T-helper 17 cell (primary cell): ENCODE data around the gene FAR2. TPM values are rescaled to one million over a fixed set of nuclear protein-coding genes. Genes with fewer than 3 reads are reported as not detected.
"Not testable (repeated sequence)": the region's sequence is repeated elsewhere in the genome, so short reads cannot be mapped to it uniquely, and the experiment has no call there.

ENCODE experiments used
- ATAC-seq: fragments of 150-1000 bp; cut with Tn5 transposase; 2 replicates; pipeline ENCODE4 v1.10.0; 2021; ENCODE audit warnings: mild to moderate bottlenecking, moderate library complexity
- DNase-seq, 3 donors: peaks; one replicate each; pipeline versions ENCODE4 v3.0.0 to v3.0.0-alpha.2; 2020 to 2021
- H3K9me3 ChIP-seq: one replicate; pipeline ENCODE4 v1.7.0; 2013; ENCODE audit warnings: low read length, mild to moderate bottlenecking; ENCODE audit not compliant: control insufficient read depth, poor library complexity, severe bottlenecking
- H3K27ac Mint-ChIP-seq: one replicate; pipeline ENCODE4 v1.8.0; 2022; ENCODE audit warnings: mild to moderate bottlenecking, moderate library complexity, mixed read lengths
- H3K27me3 Mint-ChIP-seq: one replicate; pipeline ENCODE4 v1.8.0; 2022; ENCODE audit warnings: mixed read lengths
- H3K36me3 Mint-ChIP-seq: one replicate; pipeline ENCODE4 v1.8.0; 2022; ENCODE audit warnings: low read depth, mixed read lengths
- H3K4me1 Mint-ChIP-seq: one replicate; pipeline ENCODE4 v1.8.0; 2022; ENCODE audit warnings: mild to moderate bottlenecking, mixed read lengths
- H3K4me3 Mint-ChIP-seq: one replicate; pipeline ENCODE4 v1.8.0; 2022; ENCODE audit warnings: mild to moderate bottlenecking, moderate library complexity, mixed read lengths
- total RNA-seq, 4 donors: library from RNA in 2 of 4; stranded (reverse) in 2 of 4; gene quantifications; one replicate each; pipeline ENCODE4 v1.2.3 and lab custom pipeline; 2022 to 2026

FAR2 gene
- total RNA-seq (1 to 10 TPM; 6.6 to 8.5 TPM), total RNA-seq (lab: John Stamatoyannopoulos, UW) (12.1 to 15.6 reads per million in 2 donors)

- Mint-ChIP-seq H3K4me1 (peaks cover 22% of the 10 kb centered on the region), H3K27ac (peak within 1 kb of the TSS; percentile 90), H3K36me3 (peaks cover 5% of the 10 kb centered on the region), H3K27me3 (no peaks in the 10 kb centered on the region), H3K4me3 (peak within 1 kb of the TSS; percentile 95)
- no peaks in the 10 kb centered on the region for H3K9me3 ChIP-seq
- ATAC-seq (peak; percentile 85), DNase-seq (peak; percentile 27 to 35 (median 31))
Observed at GRCh38 chr12:29148911-29149690, at the start of gene FAR2. Gene FAR2, plus strand, starts transcription at chr12:29149278. Its CDS starts 121,172 bp downstream, at chr12:29270450.

- Mint-ChIP-seq H3K4me3 (peak overlapping the region; percentile 22), H3K27ac (peak overlapping the region; percentile 92), H3K27me3 (no peaks in the 10 kb centered on the region), H3K36me3 (no peaks in the 10 kb centered on the region), H3K4me1 (peaks cover 24% of the 10 kb centered on the region)
- no peak for DNase-seq
- ATAC-seq, result peak; percentile 35
- no peaks in the 10 kb centered on the region for H3K9me3 ChIP-seq
Observed at GRCh38 chr12:29102741-29103140, 46.3 kb upstream of the FAR2 start.

DNA sequence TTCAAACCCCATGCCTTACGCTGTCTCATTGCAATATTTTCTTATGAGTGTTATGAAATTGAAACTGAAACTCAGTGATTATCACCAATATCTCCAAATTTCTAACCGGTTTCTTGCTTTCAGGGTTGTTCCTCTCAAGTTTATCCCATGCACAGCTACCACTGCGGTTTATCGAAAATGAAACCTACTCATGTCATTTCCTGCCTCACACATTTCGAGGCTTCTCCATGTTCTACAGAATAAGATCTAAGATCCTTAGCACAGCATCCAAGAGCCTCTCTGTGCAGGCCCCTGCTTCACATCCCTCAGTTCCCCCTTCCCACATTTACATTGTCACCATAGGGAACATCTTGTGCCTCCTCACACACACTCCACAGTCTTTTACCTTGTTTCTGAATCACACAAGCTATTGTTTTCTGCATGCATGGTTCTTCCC is 45.5 kb upstream of the FAR2 start:
- H3K4me3 Mint-ChIP-seq, result peak overlapping the region; percentile 83
- H3K4me1 Mint-ChIP-seq, result peaks cover 24% of the 10 kb centered on the region
- ATAC-seq (peak; percentile 93), DNase-seq (peak in 1 of 3 donors; percentile 20)
- H3K36me3 Mint-ChIP-seq, result no peaks in the 10 kb centered on the region
- H3K27ac Mint-ChIP-seq, result peak overlapping the region; percentile 92
- H3K9me3 ChIP-seq, result no peaks in the 10 kb centered on the region
- H3K27me3 Mint-ChIP-seq, result no peaks in the 10 kb centered on the region

DNA sequence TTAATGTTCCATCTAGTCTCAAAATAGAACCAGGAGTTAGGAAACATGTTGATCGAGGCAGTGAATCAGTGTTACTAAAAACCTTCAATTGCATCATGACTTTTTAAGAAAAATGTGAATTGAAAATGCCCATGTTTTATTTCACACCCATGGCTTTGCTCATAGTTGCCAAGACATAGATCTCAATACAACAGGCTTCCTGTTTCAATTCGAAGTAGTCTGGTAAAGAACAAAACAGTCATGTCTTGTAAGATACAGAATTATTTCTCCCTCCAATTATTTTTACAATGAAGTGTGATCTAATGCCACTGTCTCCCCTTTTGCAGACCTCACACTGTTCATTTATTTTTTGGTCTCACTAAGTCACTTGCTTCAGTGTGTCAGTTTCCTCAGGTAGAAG is 44.6 kb upstream of the FAR2 start:
- H3K27ac Mint-ChIP-seq, result peak overlapping the region; percentile 92
- H3K4me3 Mint-ChIP-seq, result peak overlapping the region; percentile 83
- peak; percentile 8 for ATAC-seq
- H3K27me3 Mint-ChIP-seq, result no peaks in the 10 kb centered on the region
- no peaks in the 10 kb centered on the region for H3K36me3 Mint-ChIP-seq
- no peaks in the 10 kb centered on the region for H3K9me3 ChIP-seq
- no peak for DNase-seq
- peaks cover 24% of the 10 kb centered on the region for H3K4me1 Mint-ChIP-seq

- H3K4me3 Mint-ChIP-seq, result no peak overlapping the region
- H3K36me3 Mint-ChIP-seq, result peaks cover 2% of the 10 kb centered on the region
- H3K9me3 ChIP-seq, result peaks cover 3% of the 10 kb centered on the region
- H3K27me3 Mint-ChIP-seq, result no peaks in the 10 kb centered on the region
- ATAC-seq, result no peak
- DNase-seq, result no peak
- peaks cover 2% of the 10 kb centered on the region for H3K4me1 Mint-ChIP-seq
- no peak overlapping the region for H3K27ac Mint-ChIP-seq
Observed at GRCh38 chr12:29110506-29111442, 38.3 kb upstream of the FAR2 start.

DNA sequence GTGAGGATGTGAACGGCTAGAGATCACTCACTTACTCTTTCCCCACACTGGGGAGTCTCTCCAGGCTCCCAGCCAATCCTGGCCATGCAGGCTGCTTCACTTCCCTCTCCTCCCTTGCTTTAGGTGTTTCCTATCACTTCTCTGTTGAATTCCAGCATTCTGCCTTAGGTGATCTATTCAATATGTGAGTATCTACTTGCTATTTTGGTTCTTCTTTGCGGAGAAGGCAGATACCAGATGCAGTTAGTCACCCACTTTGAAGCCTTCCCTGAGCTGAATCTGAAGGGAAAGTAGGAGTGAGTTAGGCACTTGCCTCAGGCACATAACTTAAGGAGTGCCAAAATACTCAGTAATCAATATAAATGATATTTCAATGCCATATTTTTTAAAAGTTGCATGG is 36.0 kb upstream of the FAR2 start:
- H3K27me3 Mint-ChIP-seq, result no peaks in the 10 kb centered on the region
- H3K27ac Mint-ChIP-seq, result no peak overlapping the region
- ATAC-seq, result no peak
- no peak for DNase-seq
- H3K9me3 ChIP-seq, result peaks cover 3% of the 10 kb centered on the region
- H3K36me3 Mint-ChIP-seq, result peaks cover 2% of the 10 kb centered on the region
- H3K4me3 Mint-ChIP-seq, result no peak overlapping the region
- H3K4me1 Mint-ChIP-seq, result no peaks in the 10 kb centered on the region

- peaks cover under 1% of the 10 kb centered on the region for H3K9me3 ChIP-seq
- no peak overlapping the region for H3K27ac Mint-ChIP-seq
- H3K4me1 Mint-ChIP-seq, result no peaks in the 10 kb centered on the region
- ATAC-seq (no peak), DNase-seq (no peak)
- H3K36me3 Mint-ChIP-seq, result peaks cover 6% of the 10 kb centered on the region
- H3K4me3 Mint-ChIP-seq, result no peak overlapping the region
- peaks cover 15% of the 10 kb centered on the region for H3K27me3 Mint-ChIP-seq
Observed at GRCh38 chr12:29116414-29116813, 32.7 kb upstream of the FAR2 start.

GRCh38 chr12:29131539-29131938 is 17.5 kb upstream of the FAR2 start:
- H3K4me1 Mint-ChIP-seq, result no peaks in the 10 kb centered on the region
- H3K4me3 Mint-ChIP-seq, result no peak overlapping the region
- no peak overlapping the region for H3K27ac Mint-ChIP-seq
- no peak for ATAC-seq
- peaks cover 2% of the 10 kb centered on the region for H3K36me3 Mint-ChIP-seq
- no peak for DNase-seq
- H3K27me3 Mint-ChIP-seq, result peaks cover 16% of the 10 kb centered on the region
- H3K9me3 ChIP-seq, result no peaks in the 10 kb centered on the region

DNA sequence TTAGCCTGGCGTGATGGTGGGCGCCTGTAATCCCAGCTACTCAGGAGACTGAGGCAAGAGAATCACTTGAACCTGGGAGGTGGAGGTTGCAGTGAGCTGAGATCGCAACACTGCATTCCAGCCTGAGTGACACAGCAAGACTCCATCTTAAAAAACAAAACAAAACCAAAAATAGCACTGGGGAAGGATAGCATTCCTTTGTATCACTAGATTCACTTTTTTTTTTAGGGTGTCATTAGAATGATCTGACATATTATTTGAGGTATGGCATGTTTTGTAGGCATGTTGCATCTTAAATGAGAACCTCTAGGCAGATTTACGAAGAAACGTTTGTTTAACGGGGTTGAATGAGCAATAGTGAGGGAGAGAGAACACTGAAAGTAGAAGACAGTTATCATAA is 16.8 kb upstream of the FAR2 start:
- H3K4me1 Mint-ChIP-seq, result no peaks in the 10 kb centered on the region
- ATAC-seq (no peak), DNase-seq (no peak)
- H3K4me3 Mint-ChIP-seq, result no peak overlapping the region
- H3K9me3 ChIP-seq, result no peaks in the 10 kb centered on the region
- H3K27ac Mint-ChIP-seq, result no peak overlapping the region
- H3K27me3 Mint-ChIP-seq, result peaks cover 16% of the 10 kb centered on the region
- H3K36me3 Mint-ChIP-seq, result peaks cover 4% of the 10 kb centered on the region

DNA sequence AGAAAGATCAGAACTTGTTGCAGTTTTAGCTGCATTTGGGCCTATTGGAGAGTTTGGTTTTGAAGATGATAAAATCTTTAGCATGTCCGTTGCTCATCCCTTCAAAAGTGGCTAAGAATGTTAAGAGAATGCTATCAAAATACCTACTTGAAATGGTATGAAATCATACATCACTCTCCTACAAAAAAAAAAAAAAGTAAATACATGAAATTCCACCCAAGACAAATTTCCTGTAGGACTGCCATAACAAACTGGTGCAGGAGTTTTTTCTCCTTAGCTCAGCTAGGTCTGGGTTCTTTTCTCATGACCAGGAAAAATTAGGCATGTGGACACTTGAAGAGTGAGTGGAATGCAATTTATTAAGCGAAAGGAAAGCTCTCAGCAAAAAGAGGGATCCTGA is 15.9 kb upstream of the FAR2 start:
- DNase-seq (no peak), ATAC-seq (no peak)
- Mint-ChIP-seq H3K4me3 (no peak overlapping the region), H3K36me3 (peaks cover 5% of the 10 kb centered on the region), H3K27me3 (peaks cover 21% of the 10 kb centered on the region), H3K4me1 (no peaks in the 10 kb centered on the region), H3K27ac (no peak overlapping the region)
- H3K9me3 ChIP-seq, result no peaks in the 10 kb centered on the region

- Mint-ChIP-seq H3K36me3 (peaks cover 5% of the 10 kb centered on the region), H3K4me3 (no peak overlapping the region), H3K27me3 (peaks cover 26% of the 10 kb centered on the region), H3K4me1 (no peaks in the 10 kb centered on the region), H3K27ac (no peak overlapping the region)
- no peak for ATAC-seq
- DNase-seq, result no peak
- H3K9me3 ChIP-seq, result no peaks in the 10 kb centered on the region
Observed at GRCh38 chr12:29133680-29134079, 15.4 kb upstream of the FAR2 start.

DNA sequence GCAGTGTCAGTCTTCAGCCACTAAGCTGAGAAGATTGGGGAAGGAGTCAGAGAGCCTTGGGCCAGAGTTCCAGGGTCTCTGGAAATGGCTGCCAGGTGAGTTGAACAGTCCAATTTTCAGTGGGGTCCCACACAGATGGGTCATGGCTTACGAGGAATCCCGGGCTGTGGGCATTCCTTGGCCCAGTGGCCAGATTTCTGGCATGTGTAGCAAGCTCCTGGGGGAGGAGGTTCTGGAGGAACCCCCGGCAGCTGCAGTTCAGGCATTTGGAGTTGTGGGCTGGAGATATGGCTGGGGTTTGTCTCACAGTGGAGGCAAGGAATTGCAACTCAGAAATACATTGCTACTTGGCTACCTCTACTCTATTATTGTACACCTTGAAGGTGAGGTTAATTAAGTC is 10.8 kb upstream of the FAR2 start:
- not testable (repeated sequence) for H3K4me3 Mint-ChIP-seq

GRCh38 chr12:29138855-29139254 is 10.2 kb upstream of the FAR2 start:
- not testable (repeated sequence) for ATAC-seq, H3K27ac Mint-ChIP-seq, H3K4me3 Mint-ChIP-seq, H3K4me1 Mint-ChIP-seq, H3K9me3 ChIP-seq, DNase-seq, H3K36me3 Mint-ChIP-seq
- peaks cover 18% of the 10 kb centered on the region for H3K27me3 Mint-ChIP-seq

More for the DNA sequence above, 10.8 kb upstream of the FAR2 start:
- ATAC-seq, H3K9me3 ChIP-seq, H3K4me1 Mint-ChIP-seq, H3K36me3 Mint-ChIP-seq, DNase-seq, H3K27ac Mint-ChIP-seq: not testable (repeated sequence)
- peaks cover 18% of the 10 kb centered on the region for H3K27me3 Mint-ChIP-seq
